OCI-LY1 (cell line): ENCODE measurements around the gene C1QB.
A peak's percentile ranks its signal among the peaks of the same experiment; 100 is the strongest.

Experiments
- H2AFZ ChIP-seq: fragments of 200-600 bp; sonication (generic), shearing (Covaris generic); 2 replicates; pipeline ENCODE4 v1.6.0; 2014; ENCODE audit warnings: antibody characterized with exemption, mild to moderate bottlenecking, low read length
- H3F3A ChIP-seq: fragments of 200-600 bp; sonication (generic), shearing (Covaris generic); 2 replicates; pipeline ENCODE4 v1.6.0; 2014; ENCODE audit warnings: mild to moderate bottlenecking, antibody characterized with exemption, low read length, moderate library complexity; ENCODE audit not compliant: insufficient read depth
- H3K27ac ChIP-seq: fragments of 200-600 bp; sonication (generic); 2 replicates; pipeline ENCODE4 v1.5.1; 2014; ENCODE audit warnings: low read length, mixed run types, mild to moderate bottlenecking, low read depth; ENCODE audit not compliant: poor library complexity, severe bottlenecking
- H3K27me3 ChIP-seq: fragments of 200-600 bp; sonication (generic); 2 replicates; pipeline ENCODE4 v1.6.0; 2014; ENCODE audit warnings: antibody characterized with exemption, mild to moderate bottlenecking, low read length, moderate library complexity; ENCODE audit not compliant: insufficient read depth
- H3K36me3 ChIP-seq: fragments of 200-600 bp; sonication (generic); 2 replicates; pipeline ENCODE4 v1.6.1; 2014; ENCODE audit warnings: mild to moderate bottlenecking, antibody characterized with exemption, low read length, moderate library complexity, mixed read lengths; ENCODE audit not compliant: insufficient read depth
- H3K4me1 ChIP-seq: fragments of 200-600 bp; sonication (generic); 2 replicates; pipeline ENCODE4 v1.5.1; 2014; ENCODE audit warnings: mild to moderate bottlenecking, low read length, moderate library complexity; ENCODE audit not compliant: insufficient read depth, severe bottlenecking
- H3K4me2 ChIP-seq: fragments of 200-600 bp; sonication (generic), shearing (Covaris generic); 2 replicates; pipeline ENCODE4 v1.6.1; 2014; ENCODE audit warnings: low read length
- H3K4me3 ChIP-seq: fragments of 200-600 bp; sonication (generic); 2 replicates; pipeline ENCODE4 v1.5.1; 2014; ENCODE audit warnings: low read length, low read depth, mild to moderate bottlenecking, mixed read lengths; ENCODE audit not compliant: poor library complexity, severe bottlenecking
- H3K79me2 ChIP-seq: fragments of 200-600 bp; shearing (Covaris generic); 2 replicates; pipeline ENCODE4 v1.6.1; 2016; ENCODE audit warnings: mixed run types, low read length, mixed read lengths; ENCODE audit not compliant: insufficient read depth
- H3K9ac ChIP-seq: fragments of 200-600 bp; sonication (generic), shearing (Covaris generic); 2 replicates; pipeline ENCODE4 v1.6.1; 2014; ENCODE audit warnings: mild to moderate bottlenecking, low read length, mixed read lengths
- H3K9me2 ChIP-seq: fragments of 200-600 bp; sonication (generic), shearing (Covaris generic); 2 replicates; pipeline ENCODE4 v1.6.1; 2014; ENCODE audit warnings: low read depth, mild to moderate bottlenecking, low read length, mixed read lengths
- H3K9me3 ChIP-seq: fragments of 200-600 bp; shearing (Covaris generic); 2 replicates; pipeline ENCODE4 v1.6.1; 2014; ENCODE audit warnings: low read length, mixed read lengths
- H4K20me1 ChIP-seq: fragments of 200-600 bp; sonication (generic), shearing (Covaris generic); 2 replicates; pipeline ENCODE4 v1.6.0; 2016; ENCODE audit warnings: mild to moderate bottlenecking, low read length; ENCODE audit not compliant: insufficient read depth
- EZH2 ChIP-seq: fragments of 200-600 bp; sonication (generic), shearing (Covaris generic); IDR thresholded peaks from 2 replicates; pipeline ENCODE4 v1.8.0; 2017; ENCODE audit warnings: borderline replicate concordance, mixed run types, mild to moderate bottlenecking, antibody characterized with exemption, low read length, moderate library complexity, mixed read lengths
- TF ChIP-seq, protein P1 (sequence below): fragments of 200-600 bp; sonication (generic), shearing (Covaris generic); IDR thresholded peaks from 2 replicates; pipeline ENCODE4 v1.5.1; 2017; ENCODE audit warnings: mild to moderate bottlenecking, antibody characterized with exemption, low read length, moderate library complexity, mixed read lengths

Gene C1QB

DNA sequence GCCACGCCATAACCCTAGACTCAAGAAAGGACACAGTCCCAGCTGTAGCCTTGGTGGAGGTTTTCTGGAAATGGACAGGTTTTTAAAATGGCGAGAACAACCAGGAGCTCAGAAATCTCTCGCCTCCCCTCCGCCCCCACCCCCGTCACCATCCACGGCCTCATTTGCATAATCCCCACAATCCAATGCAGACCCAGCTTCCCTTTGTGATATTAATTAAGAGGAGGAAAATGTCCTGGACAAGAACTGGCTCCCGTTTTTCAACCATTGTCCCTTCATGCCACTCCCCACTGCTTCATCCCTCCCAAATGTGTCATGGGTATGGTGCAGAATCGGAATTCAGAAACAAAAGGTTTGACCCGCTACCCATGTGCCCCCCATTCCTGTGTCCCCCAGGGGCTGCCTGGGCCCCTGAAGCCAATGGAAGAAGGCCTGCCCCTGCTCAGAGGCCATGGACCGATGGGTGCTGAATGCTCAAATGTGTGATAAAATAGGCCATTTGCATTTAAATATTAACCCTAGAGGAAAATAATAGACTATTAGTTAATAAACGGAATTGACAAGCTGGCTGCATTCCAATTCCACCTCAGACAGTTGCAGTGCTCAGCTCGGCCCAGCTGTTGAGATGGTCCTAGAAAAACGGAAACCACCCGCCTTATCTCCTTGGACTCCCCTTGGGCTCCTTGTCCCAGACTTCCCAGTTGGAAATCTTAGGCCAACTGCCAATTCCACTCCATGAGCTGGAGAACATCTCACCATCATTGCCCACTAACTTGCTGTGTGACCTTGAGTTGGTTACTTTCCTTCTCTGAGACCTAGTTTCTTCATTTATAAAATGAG is 46.9 kb downstream of the C1QB start:
- TF ChIP-seq EZH2 = no peak
- TF ChIP-seq, protein P1, sequence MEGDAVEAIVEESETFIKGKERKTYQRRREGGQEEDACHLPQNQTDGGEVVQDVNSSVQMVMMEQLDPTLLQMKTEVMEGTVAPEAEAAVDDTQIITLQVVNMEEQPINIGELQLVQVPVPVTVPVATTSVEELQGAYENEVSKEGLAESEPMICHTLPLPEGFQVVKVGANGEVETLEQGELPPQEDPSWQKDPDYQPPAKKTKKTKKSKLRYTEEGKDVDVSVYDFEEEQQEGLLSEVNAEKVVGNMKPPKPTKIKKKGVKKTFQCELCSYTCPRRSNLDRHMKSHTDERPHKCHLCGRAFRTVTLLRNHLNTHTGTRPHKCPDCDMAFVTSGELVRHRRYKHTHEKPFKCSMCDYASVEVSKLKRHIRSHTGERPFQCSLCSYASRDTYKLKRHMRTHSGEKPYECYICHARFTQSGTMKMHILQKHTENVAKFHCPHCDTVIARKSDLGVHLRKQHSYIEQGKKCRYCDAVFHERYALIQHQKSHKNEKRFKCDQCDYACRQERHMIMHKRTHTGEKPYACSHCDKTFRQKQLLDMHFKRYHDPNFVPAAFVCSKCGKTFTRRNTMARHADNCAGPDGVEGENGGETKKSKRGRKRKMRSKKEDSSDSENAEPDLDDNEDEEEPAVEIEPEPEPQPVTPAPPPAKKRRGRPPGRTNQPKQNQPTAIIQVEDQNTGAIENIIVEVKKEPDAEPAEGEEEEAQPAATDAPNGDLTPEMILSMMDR = no peak
- Histone ChIP-seq H3K4me3 (no peak overlapping the region), H3K9me2 (no peaks in the 10 kb centered on the region), H3K27me3 (0 out of 2 replicates have a peak, but pooled peaks cover 3% of the 10 kb centered on the region), H4K20me1 (no peaks in the 10 kb centered on the region), H3K4me2 (no peak overlapping the region), H3K4me1 (no peaks in the 10 kb centered on the region), H2AFZ (no peak overlapping the region), H3K9ac (no peak overlapping the region), H3K9me3 (no peaks in the 10 kb centered on the region), H3K27ac (no peak overlapping the region), H3K36me3 (no peaks in the 10 kb centered on the region), H3K79me2 (no peaks in the 10 kb centered on the region), H3F3A (no peaks in the 10 kb centered on the region)

DNA sequence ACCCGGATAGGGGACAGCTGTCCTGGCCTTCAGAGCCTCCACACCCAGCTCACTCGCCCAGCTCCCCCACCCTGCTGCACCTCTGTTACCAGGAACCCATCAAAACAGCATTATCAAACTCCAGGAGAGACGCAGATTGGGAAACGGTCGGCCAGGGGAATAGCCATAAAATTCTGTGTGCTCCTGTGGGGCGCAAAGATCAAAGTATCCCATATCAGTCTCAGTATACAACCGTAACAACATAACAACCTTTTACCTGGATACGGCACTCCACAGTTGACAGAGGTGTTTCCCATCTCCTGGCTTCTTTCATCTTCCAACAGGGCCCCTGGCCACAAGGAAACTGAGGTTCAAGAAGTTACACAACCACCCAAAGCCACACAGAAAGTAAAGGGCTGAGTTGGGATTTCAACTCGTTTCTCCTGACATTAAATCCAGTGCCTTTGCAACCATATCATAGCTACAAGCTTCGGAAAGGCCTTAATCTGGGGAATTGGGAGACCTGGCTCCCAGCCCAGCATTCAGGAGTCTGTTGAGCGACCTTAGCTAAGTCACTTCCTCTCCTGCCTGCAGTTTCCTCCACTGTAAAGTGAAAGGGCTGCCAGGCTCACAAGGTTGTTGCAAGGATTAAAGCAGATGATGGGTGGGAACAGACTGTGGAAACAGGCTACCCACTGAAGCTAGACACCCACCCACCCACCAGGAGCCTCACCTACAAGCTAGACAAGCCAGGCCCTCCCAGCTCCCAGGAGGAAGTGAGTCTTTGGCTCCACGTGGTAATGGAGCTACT is 49.5 kb downstream of the C1QB start:
- Histone ChIP-seq H3K79me2 (no peaks in the 10 kb centered on the region), H3K9me3 (no peaks in the 10 kb centered on the region), H3K4me1 (no peaks in the 10 kb centered on the region), H3K9ac (no peak overlapping the region), H3K4me2 (no peak overlapping the region), H3F3A (no peaks in the 10 kb centered on the region), H3K36me3 (no peaks in the 10 kb centered on the region), H4K20me1 (no peaks in the 10 kb centered on the region), H3K9me2 (no peaks in the 10 kb centered on the region), H2AFZ (no peak overlapping the region), H3K27me3 (0 out of 2 replicates have a peak, but pooled peaks cover 3% of the 10 kb centered on the region), H3K27ac (no peak overlapping the region), H3K4me3 (no peak overlapping the region)
- TF ChIP-seq EZH2 = no peak
- TF ChIP-seq, protein P1 = no peak

DNA sequence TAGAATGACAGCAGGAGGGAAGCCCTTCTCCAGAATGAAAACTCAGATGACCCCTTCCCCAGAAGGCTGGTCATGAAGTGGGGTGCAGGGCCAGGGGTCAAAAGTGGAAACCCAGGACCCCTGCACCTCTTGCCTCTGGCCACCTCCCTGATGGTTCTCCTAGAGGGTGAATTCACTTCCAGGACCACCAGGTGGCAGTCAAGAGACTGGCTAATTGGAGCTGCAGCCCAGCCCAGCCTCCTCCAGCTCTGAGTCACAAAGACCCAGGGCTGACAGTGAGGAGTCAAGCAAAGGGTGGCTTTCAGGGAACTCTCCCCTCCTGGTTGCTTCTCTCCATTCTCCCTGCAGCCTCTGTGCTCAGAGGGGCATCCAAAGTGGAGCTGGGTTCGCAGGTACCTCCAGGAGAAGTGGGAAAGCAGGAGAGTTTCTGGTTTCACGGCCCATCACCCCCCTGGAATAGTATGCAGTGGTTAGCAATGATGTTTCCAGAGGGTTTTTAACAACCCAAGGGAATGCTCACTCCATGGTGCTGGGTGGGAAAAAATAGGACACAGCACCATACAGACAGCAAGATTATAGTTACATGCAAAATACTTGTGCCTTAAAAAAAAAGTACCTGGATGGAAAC is 51.5 kb downstream of the C1QB start:
- Histone ChIP-seq H3K27me3 (0 out of 2 replicates have a peak, but pooled peaks cover 3% of the 10 kb centered on the region), H3K27ac (no peak overlapping the region), H4K20me1 (no peaks in the 10 kb centered on the region), H3K36me3 (no peaks in the 10 kb centered on the region), H3K79me2 (no peaks in the 10 kb centered on the region), H3K4me1 (no peaks in the 10 kb centered on the region), H3F3A (no peaks in the 10 kb centered on the region), H2AFZ (no peak overlapping the region), H3K4me2 (no peak overlapping the region), H3K9ac (no peak overlapping the region), H3K9me2 (no peaks in the 10 kb centered on the region), H3K4me3 (no peak overlapping the region), H3K9me3 (no peaks in the 10 kb centered on the region)
- TF ChIP-seq, protein P1 = peak; percentile 77
- no peak for TF ChIP-seq EZH2
